Thyroid gland (tissue), 4 donors: Measurements from ENCODE around the gene ARL6IP6. TPM values are rescaled to one million over a fixed set of nuclear protein-coding genes. Genes with fewer than 3 reads are reported as not detected.

Experiments used
- DNase-seq, 2 donors: peaks; one replicate each; pipeline ENCODE4 v3.0.0-alpha.2; 2019
- H3K27ac ChIP-seq, 3 donors: fragments of 200-600 bp; sonication (generic); 1 replicate in 2 of 3; 2 replicates in 1 of 3; pipeline ENCODE4 v1.5.1; 2016 to 2019; ENCODE audit warnings: mild to moderate bottlenecking in 1 of 3, moderate library complexity in 1 of 3
- H3K27me3 ChIP-seq: fragments of 200-600 bp; sonication (generic); one replicate; pipeline ENCODE4 v1.5.1; 2019
- H3K36me3 ChIP-seq, 2 donors: fragments of 200-600 bp; sonication (generic); one replicate each; pipeline ENCODE4 v1.5.1; 2016 to 2019
- H3K4me1 ChIP-seq, 2 donors: fragments of 200-600 bp; sonication (generic); one replicate each; pipeline ENCODE4 v1.5.1; 2017 to 2019
- H3K4me3 ChIP-seq, 3 donors: fragments of 200-600 bp; sonication (generic); replicated peaks in 1 of 3; 1 replicate in 2 of 3; 2 replicates in 1 of 3; pipeline ENCODE4 v1.5.1; 2016; ENCODE audit warnings: mild to moderate bottlenecking in 1 of 3
- H3K9me3 ChIP-seq: fragments of 200-600 bp; sonication (generic); one replicate; pipeline ENCODE4 v1.5.1; 2017
- POLR2A ChIP-seq, 2 donors: fragments of 450-650 bp; IDR thresholded peaks; one replicate each; pipeline ENCODE4 v1.6.1; 2017; ENCODE audit warnings: antibody characterized with exemption in 2 of 2, mild to moderate bottlenecking in 2 of 2, moderate library complexity in 1 of 2
- WGBS, 2 donors: methylation state at CpG; one replicate each; pipeline ENCODE4 v1.1.5; 2017; 5-methylcytosine and 5-hydroxymethylcytosine counted together
- intact Hi-C: fragments of 100-400 bp; cut with DNase I; formaldehyde crosslinking; loops from one replicate; pipeline ENCODE4 v1.15.1; 2023
- total RNA-seq, 4 donors: library from RNA; depleted of rRNA; stranded (reverse); fragments of >200 nt; gene quantifications; one replicate each; pipeline ENCODE4 v1.2.3, GENCODE V29; 2016
- TF ChIP-seq, protein P1 (sequence below), 6 experiments: fragments of 200-600 bp in 3 of 6; fragments of 450-650 bp in 3 of 6; sonication (generic) in 3 of 6; IDR thresholded peaks; one replicate each; pipeline ENCODE4 v1.5.1; 2016 to 2019; ENCODE audit warnings: antibody characterized with exemption in 6 of 6, mild to moderate bottlenecking in 2 of 6, inconsistent platforms in 1 of 6, moderate library complexity in 1 of 6

The ARL6IP6 gene
- total RNA-seq, 4 donors from 2014 or later: 12.4 to 19.9 (median 14.0) TPM

DNA sequence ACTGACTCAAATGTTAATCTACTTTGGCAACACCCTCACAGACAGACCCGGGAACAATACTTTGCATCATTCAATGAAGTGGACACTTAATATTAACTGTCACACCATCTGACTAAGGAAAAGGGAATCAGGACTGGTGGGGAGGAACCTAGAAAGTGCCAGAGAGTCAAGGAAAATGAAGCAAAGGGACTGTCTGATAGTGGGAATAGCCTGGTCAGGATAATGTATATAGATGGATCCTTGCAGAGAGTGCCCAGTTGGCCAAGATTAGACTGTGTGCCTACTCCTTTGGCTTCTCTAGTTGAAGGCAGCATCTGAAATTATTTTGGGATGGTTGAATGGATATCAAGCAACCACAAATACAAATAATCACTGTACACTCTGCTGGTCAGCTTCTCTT is 45.2 kb downstream of the ARL6IP6 start:
- 83 to 96% methylated on average over 1 of the region's 1 CpG for whole genome bisulfite sequencing, 2 donors
- H3K9me3 ChIP-seq: no peaks in the 10 kb centered on the region
- DNase-seq: no peak
- TF ChIP-seq, protein P1, sequence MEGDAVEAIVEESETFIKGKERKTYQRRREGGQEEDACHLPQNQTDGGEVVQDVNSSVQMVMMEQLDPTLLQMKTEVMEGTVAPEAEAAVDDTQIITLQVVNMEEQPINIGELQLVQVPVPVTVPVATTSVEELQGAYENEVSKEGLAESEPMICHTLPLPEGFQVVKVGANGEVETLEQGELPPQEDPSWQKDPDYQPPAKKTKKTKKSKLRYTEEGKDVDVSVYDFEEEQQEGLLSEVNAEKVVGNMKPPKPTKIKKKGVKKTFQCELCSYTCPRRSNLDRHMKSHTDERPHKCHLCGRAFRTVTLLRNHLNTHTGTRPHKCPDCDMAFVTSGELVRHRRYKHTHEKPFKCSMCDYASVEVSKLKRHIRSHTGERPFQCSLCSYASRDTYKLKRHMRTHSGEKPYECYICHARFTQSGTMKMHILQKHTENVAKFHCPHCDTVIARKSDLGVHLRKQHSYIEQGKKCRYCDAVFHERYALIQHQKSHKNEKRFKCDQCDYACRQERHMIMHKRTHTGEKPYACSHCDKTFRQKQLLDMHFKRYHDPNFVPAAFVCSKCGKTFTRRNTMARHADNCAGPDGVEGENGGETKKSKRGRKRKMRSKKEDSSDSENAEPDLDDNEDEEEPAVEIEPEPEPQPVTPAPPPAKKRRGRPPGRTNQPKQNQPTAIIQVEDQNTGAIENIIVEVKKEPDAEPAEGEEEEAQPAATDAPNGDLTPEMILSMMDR (IDR thresholded peaks at IDR 0.05): no peak
- TF ChIP-seq POLR2A (IDR thresholded peaks at IDR 0.05): no peak
- H3K4me1 ChIP-seq: no peaks in the 10 kb centered on the region
- no peak overlapping the region for H3K4me3 ChIP-seq
- no peak overlapping the region for H3K27ac ChIP-seq
- no peaks in the 10 kb centered on the region for H3K27me3 ChIP-seq
- H3K36me3 ChIP-seq: peaks cover 0 to 2% of the 10 kb centered on the region in 2 donors
- intact Hi-C loops: no loop called here

DNA sequence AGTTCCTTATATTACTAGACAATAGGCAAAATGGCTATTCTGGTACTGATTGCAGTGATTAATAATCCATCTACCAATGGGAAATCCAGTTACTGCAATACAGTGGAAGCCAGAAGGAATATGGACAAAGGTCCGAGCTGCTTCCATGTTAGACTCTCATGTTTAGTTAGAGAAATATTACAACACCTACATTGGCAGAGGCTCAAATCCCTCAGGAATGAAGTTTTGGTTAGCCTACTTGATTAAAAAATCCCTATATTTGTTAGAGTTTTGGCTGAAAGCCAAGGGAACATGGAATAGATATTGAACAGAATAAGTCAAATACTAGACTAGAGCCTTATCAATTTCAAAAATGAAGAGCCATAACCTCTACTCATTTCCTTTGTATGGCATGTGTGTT is 48.5 kb downstream of the ARL6IP6 start:
- 70 to 85% methylated on average over 1 of the region's 1 CpG for WGBS, 2 donors
- intact Hi-C loops: no loop called here
- TF ChIP-seq, protein P1 (IDR thresholded peaks at IDR 0.05): no peak
- no peak for TF ChIP-seq POLR2A (IDR thresholded peaks at IDR 0.05)
- Histone ChIP-seq H3K9me3 (no peaks in the 10 kb centered on the region), H3K36me3 (peaks cover 0 to 2% of the 10 kb centered on the region in 2 donors), H3K27ac (no peak overlapping the region), H3K4me3 (no peak overlapping the region), H3K27me3 (no peaks in the 10 kb centered on the region), H3K4me1 (no peaks in the 10 kb centered on the region)
- no peak for DNase-seq

DNA sequence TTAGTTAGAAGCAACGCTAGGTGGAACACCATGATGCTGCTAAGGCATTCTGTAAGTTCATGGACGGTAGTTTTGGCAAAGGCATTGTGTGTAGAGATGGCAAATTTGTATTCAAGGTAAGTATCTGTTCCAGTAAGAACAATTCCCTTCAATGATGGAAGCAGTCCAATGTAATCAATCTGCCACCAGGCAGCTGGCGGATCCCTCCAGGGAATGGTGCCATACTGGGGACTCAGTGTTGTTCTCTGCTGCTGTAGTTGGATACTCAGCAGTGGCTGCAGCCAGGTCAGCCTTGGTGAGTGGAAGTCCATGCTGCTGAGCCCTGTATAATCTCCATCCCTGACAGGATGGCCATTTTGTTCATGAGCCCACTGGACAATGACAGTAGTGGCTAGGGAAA is 62.8 kb downstream of the ARL6IP6 start:
- Histone ChIP-seq H3K9me3 (no peaks in the 10 kb centered on the region), H3K27me3 (no peaks in the 10 kb centered on the region), H3K4me1 (no peaks in the 10 kb centered on the region), H3K4me3 (no peak overlapping the region), H3K36me3 (no peaks in the 10 kb centered on the region), H3K27ac (no peak overlapping the region)
- intact Hi-C loops: no loop called here
- WGBS, 2 donors: 91 to 93% methylated on average over 3 of the region's 3 CpGs
- TF ChIP-seq, protein P1 (IDR thresholded peaks at IDR 0.05): no peak
- TF ChIP-seq POLR2A (IDR thresholded peaks at IDR 0.05): no peak
- DNase-seq: no peak

DNA sequence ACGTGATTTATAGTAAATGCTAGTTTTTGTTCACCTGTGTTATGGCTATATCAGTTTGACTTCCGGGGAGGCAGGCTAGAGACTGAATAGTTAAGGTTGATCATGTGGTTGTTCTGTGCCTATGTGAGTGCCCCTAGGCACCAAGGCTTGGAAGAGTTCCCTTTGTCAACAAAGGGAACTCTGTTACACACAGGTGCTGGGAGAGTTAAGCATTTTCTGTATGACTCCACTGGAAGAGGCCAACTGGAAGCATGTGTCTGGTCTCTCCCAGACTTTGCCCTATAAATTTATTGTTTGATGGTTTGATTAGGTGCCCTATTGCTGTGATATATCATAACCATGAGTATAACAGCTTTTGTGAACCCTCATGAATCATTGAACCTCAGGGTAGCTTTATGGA is 63.8 kb downstream of the ARL6IP6 start:
- no peak for DNase-seq
- H3K4me1 ChIP-seq: no peaks in the 10 kb centered on the region
- H3K27ac ChIP-seq: no peak overlapping the region
- no peak overlapping the region for H3K4me3 ChIP-seq
- no peak for TF ChIP-seq POLR2A (IDR thresholded peaks at IDR 0.05)
- TF ChIP-seq, protein P1 (IDR thresholded peaks at IDR 0.05): no peak
- H3K36me3 ChIP-seq: no peaks in the 10 kb centered on the region
- no peaks in the 10 kb centered on the region for H3K27me3 ChIP-seq
- intact Hi-C loops: no loop called here
- H3K9me3 ChIP-seq: no peaks in the 10 kb centered on the region
- 77 to 86% methylated on average over 2 of the region's 2 CpGs for WGBS, 2 donors

DNA sequence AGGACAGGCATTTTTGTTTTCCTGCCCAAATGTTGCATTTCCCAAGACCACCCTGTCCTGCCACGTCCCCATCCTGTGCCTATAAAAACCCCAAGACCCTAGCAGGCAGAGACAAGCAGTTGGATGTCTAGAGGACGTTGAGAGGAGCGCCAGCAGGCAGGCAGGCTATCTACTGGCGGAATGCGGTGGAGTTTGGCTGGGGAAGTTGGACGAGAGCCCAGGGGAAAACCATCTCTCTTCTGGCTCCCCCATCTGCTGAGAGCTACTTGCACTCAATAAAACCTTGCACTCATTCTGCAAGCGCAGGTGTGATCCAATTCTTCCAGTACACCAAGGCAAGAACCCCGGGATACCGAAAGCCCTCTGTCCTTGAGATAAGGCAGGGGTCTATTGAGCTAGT is 72.5 kb downstream of the ARL6IP6 start:
- H3K9me3 ChIP-seq: no peaks in the 10 kb centered on the region
- no peak overlapping the region for H3K27ac ChIP-seq
- 79 to 85% methylated on average over 9 of the region's 9 CpGs for WGBS, 2 donors
- intact Hi-C loops: no loop called here
- H3K36me3 ChIP-seq: no peaks in the 10 kb centered on the region
- DNase-seq: no peak
- H3K4me3 ChIP-seq: no peak overlapping the region
- no peak for TF ChIP-seq POLR2A (IDR thresholded peaks at IDR 0.05)
- TF ChIP-seq, protein P1 (IDR thresholded peaks at IDR 0.05): no peak
- no peaks in the 10 kb centered on the region for H3K4me1 ChIP-seq
- H3K27me3 ChIP-seq: no peaks in the 10 kb centered on the region
